ENCODE measurements around the gene UNC5A. TPM values are rescaled to one million over a fixed set of nuclear protein-coding genes. Genes with fewer than 3 reads are reported as not detected.

Gene UNC5A
- total RNA-seq, 2 experiments from 2014 or later, result not detected

GRCh38 chr5:176787676-176788075 lies 22.7 kb upstream of the UNC5A start:
- Mint-ChIP-seq H3K9me3 (ENCODE audit: insufficient read depth) (no peaks in the 10 kb centered on the region), H3K27ac (no peak overlapping the region), H3K4me3 (no peak overlapping the region), H3K27me3 (ENCODE audit: low read depth) (peaks cover 20% of the 10 kb centered on the region), H3K36me3 (ENCODE audit: low read depth) (no peaks in the 10 kb centered on the region), H3K4me1 (ENCODE audit: low read depth) (no peaks in the 10 kb centered on the region)
- CTCF ChIA-PET, result no interaction called here
- POLR2A ChIA-PET, result no interaction called here
- ATAC-seq (no peak), DNase-seq (no peak)

- H3K9me3 Mint-ChIP-seq (ENCODE audit: insufficient read depth), result no peaks in the 10 kb centered on the region
- CTCF ChIA-PET, result interaction anchor here (1.0 kb wide), 1 partner anchor 128 kb away, joined by 5 read pairs; no protein-coding TSS in a partner anchor
- H3K27me3 Mint-ChIP-seq (ENCODE audit: low read depth), result peaks cover 20% of the 10 kb centered on the region
- H3K36me3 Mint-ChIP-seq (ENCODE audit: low read depth), result no peaks in the 10 kb centered on the region
- POLR2A ChIA-PET, result no interaction called here
- H3K27ac Mint-ChIP-seq, result no peak overlapping the region
- no peaks in the 10 kb centered on the region for H3K4me1 Mint-ChIP-seq (ENCODE audit: low read depth)
- H3K4me3 Mint-ChIP-seq, result no peak overlapping the region
- DNase-seq, result no peak
- no peak for ATAC-seq
Measured at GRCh38 chr5:176788091-176788490, 22.3 kb upstream of the UNC5A start.

GRCh38 chr5:176788941-176789872 lies 21.2 kb upstream of the UNC5A start:
- H3K36me3 Mint-ChIP-seq (ENCODE audit: low read depth), result no peaks in the 10 kb centered on the region
- CTCF ChIA-PET, result interaction anchor here (1.0 kb wide), 1 partner anchor 129 kb away, joined by 5 read pairs; no protein-coding TSS in a partner anchor
- H3K9me3 Mint-ChIP-seq (ENCODE audit: insufficient read depth), result no peaks in the 10 kb centered on the region
- no peak overlapping the region for H3K27ac Mint-ChIP-seq
- H3K4me1 Mint-ChIP-seq (ENCODE audit: low read depth), result no peaks in the 10 kb centered on the region
- DNase-seq, result no peak
- H3K4me3 Mint-ChIP-seq, result no peak overlapping the region
- POLR2A ChIA-PET, result no interaction called here
- peaks cover 23% of the 10 kb centered on the region for H3K27me3 Mint-ChIP-seq (ENCODE audit: low read depth)
- no peak for ATAC-seq

GRCh38 chr5:176789873-176790615 lies 20.3 kb upstream of the UNC5A start:
- CTCF ChIA-PET, result interaction anchor here (0.7 to 0.8 kb wide), 2 partner anchors 129 to 143 kb away, joined by 3 to 4 read pairs; partner anchors contain the start of gene TSPAN17
- ATAC-seq, result no peak

GRCh38 chr5:176790941-176791340 lies 19.4 kb upstream of the UNC5A start:
- Mint-ChIP-seq H3K4me1 (ENCODE audit: low read depth) (no peaks in the 10 kb centered on the region), H3K36me3 (ENCODE audit: low read depth) (no peaks in the 10 kb centered on the region), H3K4me3 (no peak overlapping the region), H3K27ac (no peak overlapping the region), H3K9me3 (ENCODE audit: insufficient read depth) (no peaks in the 10 kb centered on the region), H3K27me3 (ENCODE audit: low read depth) (peaks cover 28% of the 10 kb centered on the region)
- no peak for DNase-seq
- CTCF ChIA-PET, result interaction anchor here (0.7 kb wide), 1 partner anchor 144 kb away, joined by 3 read pairs; the partner anchor contains the start of gene TSPAN17
- POLR2A ChIA-PET, result no interaction called here
- no peak for ATAC-seq

More at GRCh38 chr5:176789873-176790615, 20.3 kb upstream of the UNC5A start:
- no peaks in the 10 kb centered on the region for H3K9me3 Mint-ChIP-seq (ENCODE audit: insufficient read depth)
- H3K4me3 Mint-ChIP-seq, result no peak overlapping the region
- POLR2A ChIA-PET, result no interaction called here
- peaks cover 26% of the 10 kb centered on the region for H3K27me3 Mint-ChIP-seq (ENCODE audit: low read depth)
- no peaks in the 10 kb centered on the region for H3K36me3 Mint-ChIP-seq (ENCODE audit: low read depth)
- no peaks in the 10 kb centered on the region for H3K4me1 Mint-ChIP-seq (ENCODE audit: low read depth)
- no peak for DNase-seq
- H3K27ac Mint-ChIP-seq, result no peak overlapping the region

GRCh38 chr5:176792655-176793342 lies 17.6 kb upstream of the UNC5A start:
- Mint-ChIP-seq H3K27me3 (ENCODE audit: low read depth) (peaks cover 39% of the 10 kb centered on the region), H3K9me3 (ENCODE audit: insufficient read depth) (no peaks in the 10 kb centered on the region), H3K4me3 (no peak overlapping the region), H3K36me3 (ENCODE audit: low read depth) (no peaks in the 10 kb centered on the region), H3K4me1 (ENCODE audit: low read depth) (no peaks in the 10 kb centered on the region), H3K27ac (no peak overlapping the region)
- ChIA-PET POLR2A (interaction anchor here (0.8 kb wide), 1 partner anchor 11 kb away, joined by 3 read pairs; no protein-coding TSS in a partner anchor), CTCF (interaction anchor here (1.0 kb wide), 1 partner anchor 132 kb away, joined by 3 read pairs; no protein-coding TSS in a partner anchor)
- DNase-seq (no peak), ATAC-seq (no peak)

- no peak overlapping the region for H3K4me3 Mint-ChIP-seq
- ATAC-seq (no peak), DNase-seq (no peak)
- no peak overlapping the region for H3K27ac Mint-ChIP-seq
- H3K36me3 Mint-ChIP-seq (ENCODE audit: low read depth), result no peaks in the 10 kb centered on the region
- peaks cover 35% of the 10 kb centered on the region for H3K27me3 Mint-ChIP-seq (ENCODE audit: low read depth)
- no peaks in the 10 kb centered on the region for H3K4me1 Mint-ChIP-seq (ENCODE audit: low read depth)
- no peaks in the 10 kb centered on the region for H3K9me3 Mint-ChIP-seq (ENCODE audit: insufficient read depth)
- POLR2A ChIA-PET, result no interaction called here
- CTCF ChIA-PET, result interaction anchor here (1.0 kb wide), 1 partner anchor 133 kb away, joined by 3 read pairs; no protein-coding TSS in a partner anchor
Measured at GRCh38 chr5:176793343-176793699, 17.0 kb upstream of the UNC5A start.

- no peak overlapping the region for H3K4me3 Mint-ChIP-seq
- H3K4me1 Mint-ChIP-seq (ENCODE audit: low read depth), result no peaks in the 10 kb centered on the region
- H3K9me3 Mint-ChIP-seq (ENCODE audit: insufficient read depth), result no peaks in the 10 kb centered on the region
- DNase-seq (no peak), ATAC-seq (no peak)
- no peak overlapping the region for H3K27ac Mint-ChIP-seq
- peaks cover 34% of the 10 kb centered on the region for H3K27me3 Mint-ChIP-seq (ENCODE audit: low read depth)
- ChIA-PET CTCF (interaction anchor here (1.0 kb wide), 1 partner anchor 133 kb away, joined by 3 read pairs; no protein-coding TSS in a partner anchor), POLR2A (no interaction called here)
- no peaks in the 10 kb centered on the region for H3K36me3 Mint-ChIP-seq (ENCODE audit: low read depth)
Measured at GRCh38 chr5:176793736-176794135, 16.6 kb upstream of the UNC5A start.

GRCh38 chr5:176794509-176794908 lies 15.8 kb upstream of the UNC5A start:
- no peak overlapping the region for H3K27ac Mint-ChIP-seq
- DNase-seq, result no peak
- H3K36me3 Mint-ChIP-seq (ENCODE audit: low read depth), result no peaks in the 10 kb centered on the region
- peaks cover 30% of the 10 kb centered on the region for H3K27me3 Mint-ChIP-seq (ENCODE audit: low read depth)
- no peak overlapping the region for H3K4me3 Mint-ChIP-seq
- ChIA-PET CTCF (no interaction called here), POLR2A (no interaction called here)
- no peaks in the 10 kb centered on the region for H3K4me1 Mint-ChIP-seq (ENCODE audit: low read depth)
- no peak for ATAC-seq
- H3K9me3 Mint-ChIP-seq (ENCODE audit: insufficient read depth), result no peaks in the 10 kb centered on the region

GRCh38 chr5:176796411-176796810 lies 13.9 kb upstream of the UNC5A start:
- ATAC-seq (no peak), DNase-seq (no peak)
- peaks cover 23% of the 10 kb centered on the region for H3K27me3 Mint-ChIP-seq (ENCODE audit: low read depth)
- no peak overlapping the region for H3K4me3 Mint-ChIP-seq
- no peaks in the 10 kb centered on the region for H3K36me3 Mint-ChIP-seq (ENCODE audit: low read depth)
- no peaks in the 10 kb centered on the region for H3K4me1 Mint-ChIP-seq (ENCODE audit: low read depth)
- CTCF ChIA-PET, result no interaction called here
- no peaks in the 10 kb centered on the region for H3K9me3 Mint-ChIP-seq (ENCODE audit: insufficient read depth)
- POLR2A ChIA-PET, result no interaction called here
- H3K27ac Mint-ChIP-seq, result no peak overlapping the region

- Mint-ChIP-seq H3K4me1 (ENCODE audit: low read depth) (no peaks in the 10 kb centered on the region), H3K4me3 (no peak overlapping the region), H3K36me3 (ENCODE audit: low read depth) (no peaks in the 10 kb centered on the region), H3K9me3 (ENCODE audit: insufficient read depth) (no peaks in the 10 kb centered on the region), H3K27ac (no peak overlapping the region), H3K27me3 (ENCODE audit: low read depth) (peaks cover 21% of the 10 kb centered on the region)
- no peak for DNase-seq
- ChIA-PET CTCF (interaction anchor here (1.5 kb wide), 1 partner anchor 318 kb away, joined by 3 read pairs; no protein-coding TSS in a partner anchor), POLR2A (no interaction called here)
- ATAC-seq, result no peak
Measured at GRCh38 chr5:176796970-176797369, 13.4 kb upstream of the UNC5A start.
